Islet precursor cell (in vitro differentiated cells): Measurements from ENCODE around the gene KCNG2.

Experiments
- DNase-seq: peaks from one replicate; pipeline ENCODE4 v3.0.0-alpha.2; 2018

The KCNG2 gene

DNA sequence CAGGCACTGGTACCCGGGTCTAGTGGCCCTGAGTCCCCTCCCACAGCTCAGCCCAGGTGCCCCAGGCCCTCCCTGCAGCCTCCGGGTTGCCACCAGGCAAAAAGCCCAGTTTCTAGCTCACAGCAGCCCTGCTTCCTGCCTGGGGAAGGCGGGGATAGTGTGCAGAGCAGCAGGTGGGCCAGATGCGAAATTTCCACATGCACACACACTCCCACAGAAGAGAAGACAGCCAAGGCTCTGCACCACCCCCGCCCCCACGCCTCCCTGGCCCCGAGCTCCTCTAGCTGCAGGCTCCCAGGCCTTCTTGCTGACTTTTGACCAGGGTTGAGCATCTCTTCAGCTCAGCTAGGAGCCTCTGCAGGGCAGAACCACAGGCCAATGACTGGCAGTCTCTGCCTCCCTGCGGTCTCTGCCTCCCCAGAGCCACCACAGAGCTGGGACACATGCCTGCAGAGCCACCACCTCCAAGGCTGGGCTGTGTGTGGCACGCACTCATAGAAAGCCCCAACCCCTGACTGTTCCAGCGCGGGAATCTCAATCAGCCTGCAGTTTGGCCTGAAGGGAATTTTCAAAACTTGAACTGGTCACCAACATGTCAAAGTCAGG is 146.5 kb downstream of the KCNG2 start:
- DNase-seq, result peak; percentile 47

DNA sequence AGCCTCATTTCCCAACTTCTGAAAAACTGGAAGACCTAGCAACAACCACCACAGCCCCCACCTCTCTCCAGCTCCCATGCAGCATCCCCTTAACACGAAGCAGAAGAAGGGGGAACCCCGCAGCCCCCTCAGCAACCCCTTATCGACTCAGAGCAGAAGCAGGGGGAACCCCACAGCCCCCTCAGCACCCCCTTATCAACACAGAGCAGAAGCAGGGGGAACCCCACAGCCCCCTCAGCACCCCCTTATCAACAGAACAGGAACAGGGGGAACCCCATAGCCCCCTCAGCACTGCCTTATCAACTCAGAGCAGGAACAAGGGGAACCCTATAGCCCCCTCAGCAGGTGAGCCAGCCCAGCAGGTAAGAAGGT is 147.0 kb downstream of the KCNG2 start:
- no peak for DNase-seq

DNA sequence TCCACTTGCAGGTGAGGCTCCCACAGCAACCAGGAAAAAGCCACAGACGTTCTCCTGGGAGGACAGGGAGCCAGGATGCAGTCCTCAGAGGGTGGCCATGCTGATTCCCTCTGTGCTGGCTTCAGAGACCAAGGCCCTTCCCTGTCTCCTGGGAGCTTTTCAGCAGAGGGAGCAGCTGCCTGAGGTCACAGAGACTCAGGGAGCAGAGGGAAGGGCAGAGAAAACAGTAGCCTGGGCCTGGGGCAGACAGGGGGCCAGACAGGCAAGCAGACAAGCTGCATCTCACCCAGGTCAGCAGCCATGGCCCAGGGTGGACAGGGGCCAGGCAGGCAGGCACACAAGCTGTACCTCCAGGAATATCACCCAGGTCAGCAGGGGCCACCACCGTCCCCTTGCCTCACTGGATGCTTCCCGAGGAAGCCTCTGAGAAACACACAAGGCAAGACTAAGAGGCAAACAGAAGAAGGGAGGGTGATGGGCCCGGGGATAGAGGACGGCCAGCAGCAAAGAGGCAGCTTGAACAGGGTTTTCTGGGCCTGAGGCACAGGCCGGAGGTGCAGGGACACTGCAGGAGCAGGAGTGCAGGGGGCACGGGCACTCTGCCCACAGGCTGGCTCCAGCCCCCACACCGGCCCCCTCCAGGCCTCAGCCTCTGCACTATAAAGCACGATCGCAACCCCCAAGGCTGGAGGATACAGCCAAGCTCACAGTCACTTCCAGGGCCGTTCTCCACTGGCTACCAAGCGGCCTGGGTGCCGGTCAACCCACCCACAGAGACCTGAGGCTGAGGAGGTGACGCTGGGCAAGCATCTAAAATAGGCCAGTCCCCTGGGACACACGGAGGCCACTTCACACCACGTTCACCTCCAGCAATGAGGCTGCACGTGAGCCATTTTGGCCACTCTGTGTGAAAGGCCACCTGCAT is 147.6 kb downstream of the KCNG2 start:
- peak; percentile 58 for DNase-seq

DNA sequence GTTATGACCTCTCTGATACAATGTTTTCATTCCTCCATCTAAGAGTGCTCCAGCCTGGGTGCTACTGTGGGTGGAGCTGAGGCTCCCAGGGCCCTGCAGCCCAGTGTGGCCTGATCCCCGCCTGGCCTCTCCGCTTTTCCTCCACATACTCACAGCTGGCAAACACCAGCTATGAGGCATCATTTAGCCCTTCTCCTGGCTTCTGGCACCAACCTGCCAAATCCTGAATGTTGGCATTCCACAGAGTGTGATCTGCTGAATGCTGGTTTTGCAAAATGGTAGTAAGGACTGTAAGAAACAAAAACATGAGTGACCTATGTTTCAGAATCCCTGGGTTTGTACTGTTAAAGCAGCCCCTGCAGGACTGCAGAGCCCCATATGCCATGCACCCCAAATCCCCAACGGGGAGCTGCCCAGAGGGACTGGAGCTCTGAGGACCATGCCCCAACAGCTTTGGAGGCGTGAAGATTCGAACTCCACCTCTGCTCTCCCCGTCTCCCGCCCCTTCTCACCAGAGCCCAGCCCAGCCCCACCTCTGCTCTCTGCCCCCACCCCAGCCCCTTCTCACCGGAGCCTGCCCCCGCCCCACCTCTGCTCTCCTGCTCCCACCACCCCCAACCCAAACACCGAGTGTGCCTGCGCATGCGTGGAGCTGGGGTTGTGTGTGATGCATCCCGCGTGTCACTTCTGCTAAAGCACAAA is 149.5 kb downstream of the KCNG2 start:
- DNase-seq, result peak; percentile 52

DNA sequence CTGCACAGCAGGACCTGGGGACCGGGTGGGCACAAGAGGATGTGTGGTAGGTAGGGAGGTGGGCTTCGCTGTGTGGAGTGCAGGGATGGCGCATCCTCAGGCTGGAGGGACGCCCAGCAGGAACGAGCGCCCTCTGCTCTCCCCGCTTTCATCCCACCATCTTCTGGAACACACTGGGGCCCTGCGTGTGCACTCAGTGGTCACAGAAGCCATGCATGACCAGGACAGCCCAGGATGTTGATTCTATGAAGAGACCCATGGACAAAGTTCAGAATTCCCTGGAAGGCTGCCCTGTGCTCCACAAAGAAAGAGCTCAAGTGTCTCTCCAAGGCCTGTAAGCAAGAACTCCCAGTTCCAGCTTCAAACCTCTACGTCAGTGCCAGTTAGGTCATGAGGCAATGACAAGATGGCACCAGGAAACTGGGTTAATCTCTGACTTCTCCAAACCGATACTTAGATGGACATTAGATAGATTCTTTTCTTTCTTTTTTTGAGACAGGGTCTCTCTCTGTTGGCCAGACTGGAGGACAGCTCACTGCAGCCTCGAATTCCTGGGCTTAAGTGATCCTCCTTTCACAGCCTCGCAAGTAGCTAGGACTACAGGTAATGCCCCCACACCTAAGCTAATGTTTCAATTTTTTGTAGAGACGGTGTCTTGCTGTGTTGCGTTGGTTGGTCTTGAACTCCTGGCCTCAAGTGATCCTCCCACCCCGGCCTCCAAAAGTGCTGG is 150.3 kb downstream of the KCNG2 start:
- DNase-seq, result peak; percentile 27

DNA sequence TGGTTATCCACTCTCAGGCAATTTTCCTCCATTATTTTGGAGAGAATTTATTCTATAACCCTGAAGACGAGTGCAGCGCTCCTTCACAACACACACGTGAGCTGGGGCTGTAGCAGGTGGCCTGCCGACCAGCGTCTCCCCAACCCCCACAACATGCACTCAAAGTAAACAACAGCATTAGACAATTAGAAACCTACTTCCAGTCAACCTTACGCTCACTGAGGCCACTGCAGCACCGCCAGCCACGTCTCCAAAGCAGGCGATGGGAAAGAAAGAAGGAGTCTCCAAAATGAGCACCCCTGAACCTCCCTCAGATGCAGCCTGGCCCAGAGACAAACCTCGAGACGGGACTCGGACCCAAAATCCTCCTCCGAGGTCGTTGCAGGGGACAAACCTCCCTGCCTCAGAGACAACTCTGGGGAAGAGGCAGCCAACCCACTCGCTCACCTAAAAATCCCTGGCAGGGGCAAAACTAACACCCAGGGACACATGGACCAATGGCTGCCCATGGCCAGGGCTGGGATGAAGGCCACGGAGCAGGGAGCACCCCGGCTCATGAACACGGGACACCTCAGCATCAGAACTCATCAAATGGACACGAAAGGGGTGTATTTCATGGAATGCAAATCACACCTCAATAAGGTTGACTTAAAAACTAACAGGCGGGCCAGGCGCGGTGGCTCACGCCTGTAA is 151.1 kb downstream of the KCNG2 start:
- DNase-seq, result peak; percentile 30
